GM21786 (cell line): ENCODE results near the gene TSPAN9.

Experiments
- ATAC-seq: cut with Tn5 transposase; IDR thresholded peaks from one replicate; pipeline ENCODE4 v1.9.1; 2021; ENCODE audit not compliant: unreplicated experiment

Gene TSPAN9

DNA sequence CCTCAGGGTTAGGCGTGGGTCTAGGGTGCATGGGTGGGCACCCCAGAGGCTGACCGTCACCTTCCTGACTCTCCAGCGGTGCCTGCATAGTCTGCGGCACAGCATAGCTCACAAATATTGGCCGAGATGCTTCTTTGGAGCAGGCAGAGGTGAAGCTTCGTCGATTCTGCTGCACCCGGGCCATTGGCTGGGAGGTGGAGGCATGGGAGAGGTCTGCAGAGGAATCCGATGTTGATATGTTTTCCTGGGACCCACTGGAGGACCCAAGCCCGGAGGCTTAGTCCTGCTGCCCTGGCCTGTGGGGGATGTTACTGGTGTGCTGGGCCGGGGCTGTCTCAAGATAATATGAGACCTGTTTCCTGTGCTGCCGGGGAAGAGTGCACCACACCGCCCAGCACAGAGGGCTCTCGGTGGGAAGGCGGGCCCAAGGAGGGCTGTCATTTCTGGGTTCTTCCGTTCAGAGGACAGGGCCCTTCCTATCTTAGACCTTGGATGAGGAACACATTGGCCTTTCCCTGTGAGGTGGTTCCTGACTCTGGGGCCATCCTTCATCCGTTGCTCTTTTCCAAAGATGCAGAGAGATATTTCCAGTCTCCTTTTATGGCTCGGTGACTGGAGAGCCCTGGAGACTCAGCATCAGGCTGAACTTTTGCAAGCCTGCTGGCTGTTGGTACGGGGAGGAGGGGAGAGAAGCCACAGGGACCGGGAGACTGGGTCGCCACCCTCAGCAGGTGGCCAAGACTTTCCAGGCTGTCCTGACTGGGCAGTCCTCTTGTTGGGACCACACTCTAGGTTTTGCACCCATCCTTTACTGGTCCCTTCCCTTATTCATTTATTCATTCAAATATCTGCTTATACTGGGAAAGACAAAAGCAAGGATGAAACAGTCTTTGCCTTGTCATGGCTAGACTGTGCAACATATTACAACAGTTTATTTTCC lies 143.5 kb downstream of the TSPAN9 start:
- ATAC-seq = no peak

GRCh38 chr12:3222306-3222705 lies 145.1 kb downstream of the TSPAN9 start:
- no peak for ATAC-seq

GRCh38 chr12:3222979-3223378 lies 145.8 kb downstream of the TSPAN9 start:
- no peak for ATAC-seq

GRCh38 chr12:3223601-3224529 lies 146.7 kb downstream of the TSPAN9 start:
- no peak for ATAC-seq

DNA sequence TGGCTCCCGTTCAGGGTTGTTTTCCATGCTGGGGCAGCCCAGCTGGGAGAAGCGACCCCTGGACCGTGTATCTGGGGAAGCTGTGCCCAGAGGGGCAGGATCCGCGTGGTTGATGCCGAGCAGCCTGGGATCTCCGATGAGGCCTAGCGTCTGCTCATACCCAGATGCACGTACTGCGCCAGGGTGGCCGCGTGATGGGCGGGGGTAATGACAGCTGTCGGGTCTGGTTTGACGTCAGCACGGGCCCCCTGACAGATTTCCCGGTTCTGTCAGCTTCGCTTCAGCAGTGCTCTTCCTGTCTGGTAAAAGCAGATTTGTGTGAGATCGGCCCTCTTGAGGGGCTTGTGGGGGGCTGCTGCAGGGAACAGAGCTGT lies 147.3 kb downstream of the TSPAN9 start:
- ATAC-seq = no peak

- ATAC-seq = no peak
These were observed 148.1 kb downstream of the TSPAN9 start for GRCh38 chr12:3225154-3225795.

GRCh38 chr12:3225796-3226180 lies 148.6 kb downstream of the TSPAN9 start:
- no peak for ATAC-seq

DNA sequence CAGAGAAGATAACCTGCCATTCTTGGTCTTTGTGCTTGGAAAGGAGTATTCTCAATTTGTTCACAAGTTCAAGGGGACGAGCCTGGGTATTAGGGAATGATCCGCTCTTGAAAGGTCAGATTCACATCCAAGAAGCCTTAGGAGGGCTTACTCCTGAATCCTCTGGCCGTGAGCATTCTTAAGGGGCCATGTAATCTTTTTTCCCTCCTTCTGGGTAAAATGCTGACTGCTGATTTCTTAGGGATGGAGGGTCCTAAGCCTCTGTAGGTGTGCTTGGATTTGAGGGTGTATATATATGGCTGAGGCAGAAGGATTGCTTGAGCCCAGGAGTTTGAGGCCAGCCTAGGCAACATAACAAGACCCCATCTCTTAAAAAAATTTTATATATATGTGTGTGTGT lies 149.1 kb downstream of the TSPAN9 start:
- no peak for ATAC-seq

DNA sequence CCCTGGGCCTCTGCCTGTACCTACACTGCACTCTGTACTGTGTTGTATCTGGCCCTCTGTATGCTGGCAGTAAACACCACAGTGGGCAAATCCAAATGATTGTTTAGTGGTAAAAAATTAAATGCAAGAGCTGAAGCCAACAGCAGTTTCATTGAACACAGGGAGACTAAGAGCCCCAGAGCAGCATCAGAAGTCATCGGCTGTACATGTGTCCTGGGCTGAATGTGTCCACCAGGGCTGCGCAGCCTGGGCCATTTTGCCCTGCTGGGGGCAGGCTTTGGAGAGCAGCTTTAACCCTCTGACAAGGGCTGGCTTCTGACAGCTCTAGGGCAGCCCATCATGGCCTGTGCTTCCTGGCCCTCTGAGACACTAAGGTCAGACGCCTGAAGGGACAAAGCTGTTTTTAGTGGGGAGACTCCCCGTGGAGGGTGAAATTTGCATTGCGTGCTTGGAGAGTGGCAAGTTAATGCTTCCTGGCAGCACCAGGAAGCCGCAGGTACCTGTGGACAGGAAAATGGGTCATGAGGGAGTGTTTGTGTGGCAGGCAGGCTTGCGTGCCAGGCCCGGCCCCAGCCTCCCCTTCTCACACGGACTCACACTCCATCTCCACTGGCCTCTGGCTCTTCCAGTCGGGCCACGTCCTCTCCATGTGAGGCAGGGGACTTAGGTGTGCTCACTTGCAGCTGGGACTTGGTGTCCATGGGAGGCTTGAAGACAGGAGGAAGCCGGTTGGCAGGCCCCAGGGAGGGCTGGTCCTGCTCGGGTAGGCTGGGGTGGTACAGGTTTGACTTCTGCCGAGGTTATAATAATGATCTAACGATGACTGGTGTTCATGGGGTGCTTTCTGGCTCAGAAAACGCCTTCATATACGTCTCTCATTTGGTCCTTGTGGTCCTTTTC lies 150.1 kb downstream of the TSPAN9 start:
- no peak for ATAC-seq

DNA sequence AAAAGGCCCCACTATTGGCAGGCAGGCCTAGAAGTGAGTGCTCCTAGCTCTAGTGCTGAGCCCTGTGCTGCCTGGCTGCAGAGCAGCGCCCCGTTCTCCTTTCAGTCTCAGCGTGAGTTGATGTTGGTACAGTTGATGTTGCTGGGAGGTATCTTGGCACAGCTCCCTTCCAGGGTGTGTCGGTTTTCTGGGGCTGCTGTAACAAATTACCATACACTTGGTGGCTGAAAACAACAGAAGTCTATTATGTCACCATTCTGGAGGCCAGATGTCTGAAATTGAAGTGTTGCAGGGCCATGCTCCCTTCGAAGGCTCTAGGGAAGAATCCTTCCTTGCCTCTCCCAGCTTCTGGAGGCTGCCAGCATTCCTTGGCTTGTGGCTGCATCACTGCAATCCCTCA lies 151.4 kb downstream of the TSPAN9 start:
- ATAC-seq = no peak

DNA sequence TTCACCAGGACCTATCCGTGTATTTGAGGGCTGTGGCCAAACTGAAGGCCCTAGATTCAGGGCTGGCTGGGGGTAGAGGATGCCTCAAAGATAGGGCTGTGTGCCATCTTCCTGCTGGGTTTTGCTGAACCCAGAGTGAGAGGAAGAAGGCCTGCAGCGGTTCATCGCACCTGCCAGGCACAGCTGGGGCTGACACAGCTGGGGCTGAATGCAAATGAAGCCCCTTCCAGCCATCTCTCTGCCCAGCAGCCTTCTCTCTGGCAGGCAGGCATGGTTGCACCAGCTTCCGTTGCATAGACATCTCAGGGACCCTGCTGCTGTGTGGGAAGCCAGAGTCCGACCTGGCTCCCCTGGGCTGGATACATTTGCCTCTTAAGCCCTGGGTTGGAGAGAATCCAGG lies 152.4 kb downstream of the TSPAN9 start:
- no peak for ATAC-seq

GRCh38 chr12:3230758-3231375 lies 153.7 kb downstream of the TSPAN9 start:
- ATAC-seq = no peak

DNA sequence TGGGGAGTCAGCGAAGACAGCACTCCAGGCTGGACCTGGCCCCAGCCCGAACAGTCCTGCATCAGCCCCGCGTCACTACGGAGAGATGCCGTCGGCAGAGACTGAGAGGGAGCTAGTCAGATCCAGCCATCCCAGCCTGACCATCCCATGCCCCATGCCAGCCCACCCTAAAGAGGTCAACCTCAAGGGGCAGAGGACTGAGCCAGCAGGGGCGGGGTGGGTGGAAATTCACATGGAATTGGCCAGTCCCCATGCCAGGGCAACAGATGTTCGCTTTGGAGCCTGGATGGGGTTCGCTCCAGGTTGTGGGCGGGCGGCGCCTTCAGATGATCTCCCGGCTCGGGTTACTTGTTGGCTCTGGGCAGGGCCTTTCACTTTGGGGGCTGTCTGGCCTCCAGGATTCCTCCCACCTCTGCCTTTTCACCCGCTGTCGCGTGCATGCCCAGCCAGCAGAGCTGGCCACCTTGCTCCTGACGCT lies 154.3 kb downstream of the TSPAN9 start:
- ATAC-seq = no peak

- ATAC-seq = no peak
These were observed 156.6 kb downstream of the TSPAN9 start for GRCh38 chr12:3233797-3234196.

- no peak for ATAC-seq
These were observed 159.4 kb downstream of the TSPAN9 start for GRCh38 chr12:3236345-3237187.

DNA sequence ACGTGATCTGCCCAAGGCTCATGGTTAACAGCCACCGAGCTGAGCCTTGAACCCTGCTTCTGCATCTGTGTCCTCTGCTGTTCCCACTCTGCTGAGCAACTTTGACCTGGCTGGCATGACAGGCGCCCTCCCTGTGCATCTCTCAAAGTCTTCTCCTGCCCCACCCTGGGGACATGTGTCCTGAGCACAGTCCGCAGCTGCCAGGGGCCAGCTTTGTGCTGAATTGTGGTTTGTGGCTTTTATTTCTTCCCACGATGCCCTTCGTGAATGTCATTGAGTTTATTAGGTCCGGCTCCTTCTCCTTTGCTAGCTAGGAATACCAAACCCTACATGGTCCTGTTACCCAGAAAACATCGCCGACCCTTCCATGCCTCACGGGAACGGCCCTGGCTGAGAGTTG lies 161.0 kb downstream of the TSPAN9 start:
- no peak for ATAC-seq

- ATAC-seq = no peak
These were observed 164.4 kb downstream of the TSPAN9 start for GRCh38 chr12:3241621-3242020.

DNA sequence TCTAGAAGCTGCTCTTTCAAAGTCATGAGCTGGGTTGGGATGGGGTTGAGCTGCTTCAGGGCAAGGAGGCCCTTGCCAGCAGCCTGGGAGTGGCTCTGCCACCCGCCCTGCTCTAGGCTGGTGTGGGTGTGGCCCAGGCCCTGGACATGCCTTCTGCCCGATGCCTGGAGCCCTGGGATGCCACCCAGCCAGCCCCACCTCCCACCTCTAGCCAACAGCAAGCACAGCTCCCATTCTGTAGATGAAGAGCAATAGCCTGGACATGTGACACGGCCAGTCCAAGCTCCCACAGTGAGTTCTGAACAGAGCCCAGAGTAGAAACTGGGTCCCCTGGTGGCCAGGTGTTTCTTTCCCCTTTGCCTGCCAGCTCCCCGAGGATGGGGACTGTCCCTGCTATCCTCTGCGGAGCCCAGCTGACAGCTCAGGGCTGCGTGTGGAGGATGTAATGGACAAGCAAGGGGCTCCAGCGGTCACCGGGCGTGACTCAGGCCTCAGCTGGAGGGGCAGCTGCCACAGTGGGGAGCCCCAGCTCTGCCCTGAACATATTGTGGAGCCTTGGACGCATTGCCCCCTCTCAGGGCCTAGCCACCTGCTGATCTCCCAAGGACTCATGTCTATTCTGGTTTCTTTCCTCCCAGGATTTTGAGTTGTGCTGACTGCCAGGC lies 165.2 kb downstream of the TSPAN9 start:
- no peak for ATAC-seq
